Neuronal stem cell (in vitro differentiated cells): Measurements from ENCODE around the gene LHB.
"Not testable (repeated sequence)": the region's sequence is repeated elsewhere in the genome, so short reads cannot be mapped to it uniquely, and the experiment has no call there.

Experiments
- DNase-seq: peaks from one replicate; pipeline ENCODE4 v3.0.0-alpha.2; 2013; ENCODE audit warnings: low spot score
- H2AFZ ChIP-seq: one replicate; pipeline ENCODE4 v1.6.1; 2013; ENCODE audit warnings: mild to moderate bottlenecking, low read length, inconsistent platforms
- H2AK5ac ChIP-seq: 2 replicates; pipeline ENCODE4 v1.6.1; 2013; ENCODE audit warnings: low read depth, mild to moderate bottlenecking, inconsistent platforms, low read length, moderate library complexity, mixed read lengths
- H2BK120ac ChIP-seq: 2 replicates; pipeline ENCODE4 v1.6.1; 2013; ENCODE audit warnings: low read depth, mild to moderate bottlenecking, inconsistent platforms, low read length, moderate library complexity, mixed read lengths
- H2BK12ac ChIP-seq: one replicate; pipeline ENCODE4 v1.6.1; 2013; ENCODE audit warnings: low read length, inconsistent platforms
- H2BK15ac ChIP-seq: 2 replicates; pipeline ENCODE4 v1.6.1; 2013; ENCODE audit warnings: mild to moderate bottlenecking, low read length, inconsistent platforms, mixed read lengths
- H2BK5ac ChIP-seq: one replicate; pipeline ENCODE4 v1.6.1; 2013; ENCODE audit warnings: inconsistent platforms, mild to moderate bottlenecking, low read length, moderate library complexity
- H3K14ac ChIP-seq: one replicate; pipeline ENCODE4 v1.6.1; 2013; ENCODE audit warnings: low read length, inconsistent platforms
- H3K18ac ChIP-seq: 2 replicates; pipeline ENCODE4 v1.6.1; 2013; ENCODE audit warnings: low read length, inconsistent platforms
- H3K23ac ChIP-seq: 2 replicates; pipeline ENCODE4 v1.6.1; 2013; ENCODE audit warnings: low read depth, mild to moderate bottlenecking, mixed read lengths, low read length, inconsistent platforms; ENCODE audit not compliant: poor library complexity
- H3K27ac ChIP-seq: replicated peaks from 3 replicates; pipeline ENCODE4 v1.5.1; 2013; ENCODE audit warnings: low read length, inconsistent platforms
- H3K27me3 ChIP-seq, 3 experiments: 2 replicates each; pipeline ENCODE4 v1.6.1; 2013; ENCODE audit warnings: low read length in 3 of 3, mild to moderate bottlenecking in 2 of 3, inconsistent platforms in 1 of 3, low read depth in 1 of 3, mixed read lengths in 1 of 3, moderate library complexity in 1 of 3; ENCODE audit not compliant: control insufficient read depth in 3 of 3, insufficient read depth in 3 of 3
- H3K36me3 ChIP-seq, 2 donors: replicated peaks in 1 of 2; 2 replicates each; pipeline ENCODE4 v1.6.1; 2013; ENCODE audit warnings: low read length in 2 of 2; ENCODE audit not compliant: control insufficient read depth in 2 of 2, insufficient read depth in 2 of 2
- H3K4ac ChIP-seq: 2 replicates; pipeline ENCODE4 v1.6.1; 2013; ENCODE audit warnings: inconsistent platforms, mild to moderate bottlenecking, low read length, moderate library complexity
- H3K4me1 ChIP-seq, 2 donors: 1 replicate in 1 of 2; 2 replicates in 1 of 2; pipeline ENCODE4 v1.6.1; 2013; ENCODE audit warnings: low read length in 2 of 2, low read depth in 1 of 2; ENCODE audit not compliant: control insufficient read depth in 2 of 2, insufficient read depth in 1 of 2
- H3K4me2 ChIP-seq: one replicate; pipeline ENCODE4 v1.6.1; 2013; ENCODE audit warnings: mild to moderate bottlenecking, low read length, inconsistent platforms; ENCODE audit not compliant: insufficient read depth, poor library complexity, severe bottlenecking
- H3K4me3 ChIP-seq, 2 donors: 2 replicates each; pipeline ENCODE4 v1.5.1; 2013; ENCODE audit warnings: low read length in 2 of 2, mild to moderate bottlenecking in 2 of 2, inconsistent platforms in 1 of 2, moderate library complexity in 1 of 2
- H3K79me1 ChIP-seq: one replicate; pipeline ENCODE4 v1.6.1; 2013; ENCODE audit warnings: low read depth, mild to moderate bottlenecking, inconsistent platforms, low read length, moderate library complexity
- H3K9ac ChIP-seq: one replicate; pipeline ENCODE4 v1.6.1; 2013; ENCODE audit warnings: mild to moderate bottlenecking, low read depth, low read length, inconsistent platforms; ENCODE audit not compliant: poor library complexity
- H3K9me3 ChIP-seq, 2 donors: replicated peaks in 1 of 2; 2 replicates each; pipeline versions ENCODE3 to v1.6.1; 2013; ENCODE audit warnings: low read length in 2 of 2, mild to moderate bottlenecking in 2 of 2, inconsistent platforms in 1 of 2, low read depth in 1 of 2, mixed read lengths in 1 of 2, moderate library complexity in 1 of 2; ENCODE audit not compliant: control insufficient read depth in 2 of 2, insufficient read depth in 1 of 2
- H4K8ac ChIP-seq: one replicate; pipeline ENCODE4 v1.6.1; 2013; ENCODE audit warnings: low read depth, mild to moderate bottlenecking, inconsistent platforms, low read length, moderate library complexity
- H4K91ac ChIP-seq: one replicate; pipeline ENCODE4 v1.6.1; 2013; ENCODE audit warnings: low read length, low read depth, mild to moderate bottlenecking, inconsistent platforms; ENCODE audit not compliant: poor library complexity
- WGBS, 2 donors: extraction: QIAGEN DNeasy Blood & Tissue Kit; methylation state at CpG; one replicate each; pipeline ENCODE4 v1.1.7; 2013; ENCODE audit warnings: missing lambda C conversion rate in 2 of 2, mixed read lengths in 1 of 2; ENCODE audit not compliant: insufficient read length in 2 of 2, insufficient replicate concordance in 1 of 2; ENCODE audit errors: extremely low coverage in 2 of 2; 5-methylcytosine and 5-hydroxymethylcytosine counted together

LHB gene

DNA sequence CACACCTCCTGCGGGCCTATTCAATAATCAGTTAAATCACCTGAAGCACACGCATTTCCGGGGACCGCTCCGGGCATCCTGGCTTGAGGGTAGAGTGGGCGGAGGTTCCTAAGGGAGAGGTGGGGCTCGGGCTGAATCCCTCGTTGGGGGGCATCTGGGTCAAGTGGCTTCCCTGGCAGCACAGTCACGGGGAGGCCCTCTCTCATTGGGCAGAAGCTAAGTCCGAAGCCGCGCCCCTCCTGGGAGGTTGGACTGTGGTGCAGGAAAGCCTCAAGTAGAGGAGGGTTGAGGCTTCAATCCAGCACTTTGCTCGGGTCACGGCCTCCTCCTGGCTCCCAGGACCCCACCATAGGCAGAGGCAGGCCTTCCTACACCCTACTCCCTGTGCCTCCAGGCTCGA is 26.7 kb upstream of the LHB start, which contains the start of gene CGB5:
Gene CGB5, plus strand, starts transcription at position 301 of the 400 bp plus-strand sequence. CDS start 362 bp downstream, outside the sequence.
- H3K9ac ChIP-seq, H3K79me1 ChIP-seq, H2BK5ac ChIP-seq, H2AK5ac ChIP-seq, H3K27me3 ChIP-seq, H3K36me3 ChIP-seq, H3K4ac ChIP-seq, H2AFZ ChIP-seq, H4K91ac ChIP-seq, H2BK15ac ChIP-seq, H4K8ac ChIP-seq, H3K18ac ChIP-seq, H3K4me3 ChIP-seq, H3K4me2 ChIP-seq, H2BK12ac ChIP-seq, H2BK120ac ChIP-seq, H3K4me1 ChIP-seq, DNase-seq, H3K14ac ChIP-seq, H3K23ac ChIP-seq, H3K27ac ChIP-seq, H3K9me3 ChIP-seq: not testable (repeated sequence)
- WGBS, 2 donors = no CpG with 5 or more reads among the region's 15 CpGs

- not testable (repeated sequence) for H3K4me1 ChIP-seq, DNase-seq, H3K18ac ChIP-seq, H2BK5ac ChIP-seq, H3K4me3 ChIP-seq, H3K27ac ChIP-seq, H3K27me3 ChIP-seq, H3K79me1 ChIP-seq, H2AFZ ChIP-seq, H3K9me3 ChIP-seq, H3K14ac ChIP-seq, H3K23ac ChIP-seq, H3K4me2 ChIP-seq, H2AK5ac ChIP-seq, H2BK12ac ChIP-seq, H4K91ac ChIP-seq, H4K8ac ChIP-seq, H3K36me3 ChIP-seq, H3K4ac ChIP-seq, H2BK15ac ChIP-seq, H2BK120ac ChIP-seq, H3K9ac ChIP-seq
- no CpG with 5 or more reads among the region's 4 CpGs for whole genome bisulfite sequencing, 2 donors
These were observed 25.8 kb upstream of the LHB start for GRCh38 chr19:49042666-49043065.

GRCh38 chr19:49042177-49042576 is 25.3 kb upstream of the LHB start:
- no peak overlapping the region for H3K23ac ChIP-seq

GRCh38 chr19:49039736-49040135 is 22.8 kb upstream of the LHB start:
- not testable (repeated sequence) for H2BK5ac ChIP-seq, H2BK12ac ChIP-seq, H3K4ac ChIP-seq, H3K4me2 ChIP-seq, H3K18ac ChIP-seq, H2BK15ac ChIP-seq, H2AK5ac ChIP-seq, H3K23ac ChIP-seq, H3K14ac ChIP-seq, H3K9ac ChIP-seq, H3K79me1 ChIP-seq, H2BK120ac ChIP-seq, H3K27me3 ChIP-seq, H3K4me1 ChIP-seq, H3K27ac ChIP-seq, H2AFZ ChIP-seq, H4K91ac ChIP-seq, H3K36me3 ChIP-seq, H3K4me3 ChIP-seq, H3K9me3 ChIP-seq, H4K8ac ChIP-seq, DNase-seq
- WGBS, 2 donors = no CpG with 5 or more reads among the region's 9 CpGs

More at GRCh38 chr19:49042177-49042576, 25.3 kb upstream of the LHB start:
- Histone ChIP-seq H3K79me1 (no peaks in the 10 kb centered on the region), H3K14ac (no peak overlapping the region), H2AFZ (no peak overlapping the region), H2BK120ac (no peak overlapping the region), H2BK15ac (no peak overlapping the region), H3K4me3 (no peak overlapping the region), H3K18ac (no peak overlapping the region), H3K4me1 (no peaks in the 10 kb centered on the region), H3K4ac (no peak overlapping the region), H3K4me2 (no peak overlapping the region), H2AK5ac (no peak overlapping the region), H4K8ac (no peak overlapping the region), H3K9ac (no peak overlapping the region), H4K91ac (no peak overlapping the region), H3K27me3 (no peaks in the 10 kb centered on the region), H3K27ac (no peak overlapping the region), H3K36me3 (no peaks in the 10 kb centered on the region), H2BK5ac (no peak overlapping the region), H2BK12ac (no peak overlapping the region), H3K9me3 (no peaks in the 10 kb centered on the region)
- no peak for DNase-seq
- no CpG with 5 or more reads among the region's 17 CpGs for WGBS, 2 donors
